B cell (primary cell): ENCODE results near the gene DDX54.

Experiments
- CTCF ChIP-seq: fragments of 200-600 bp; IDR thresholded peaks from one replicate; pipeline ENCODE4 v1.8.0; 2022; ENCODE audit warnings: antibody characterized with exemption, mild to moderate bottlenecking
- EZH2 ChIP-seq: IDR thresholded peaks from 2 replicates; pipeline ENCODE4 v1.6.1; 2012; ENCODE audit warnings: borderline replicate concordance, low read depth, mild to moderate bottlenecking, moderate library complexity, low read length; ENCODE audit not compliant: insufficient read depth, poor library complexity, severe bottlenecking

GRCh38 chr12:113189361-113189760 lies 4.1 kb upstream of the DDX54 start:
- TF ChIP-seq CTCF (no peak), EZH2 (no peak)
